Uterus (tissue), 4 donors: ENCODE results near the gene RPS14. TPM values are rescaled to one million over a fixed set of nuclear protein-coding genes. Genes with fewer than 3 reads are reported as not detected.

Source experiments
- DNase-seq, 2 donors: peaks; one replicate each; pipeline ENCODE4 v3.0.0-alpha.2; 2019 to 2020
- H3K27ac ChIP-seq, 2 donors: fragments of 200-600 bp; sonication (generic); 1 replicate in 1 of 2; 2 replicates in 1 of 2; pipeline ENCODE4 v1.5.1; 2016 to 2018
- H3K27me3 ChIP-seq, 2 donors: fragments of 200-600 bp; sonication (generic); one replicate each; pipeline ENCODE4 v1.5.1; 2018 to 2019; ENCODE audit warnings: control low read depth in 1 of 2
- H3K36me3 ChIP-seq, 2 donors: fragments of 200-600 bp; sonication (generic); one replicate each; pipeline ENCODE4 v1.5.1; 2019; ENCODE audit warnings: control low read depth in 1 of 2
- H3K4me1 ChIP-seq, 2 donors: fragments of 200-600 bp; sonication (generic); one replicate each; pipeline ENCODE4 v1.5.1; 2018 to 2019; ENCODE audit warnings: control low read depth in 1 of 2
- H3K4me3 ChIP-seq, 2 donors: fragments of 200-600 bp; sonication (generic); 1 replicate in 1 of 2; 2 replicates in 1 of 2; pipeline ENCODE4 v1.5.1; 2018 to 2019; ENCODE audit warnings: mild to moderate bottlenecking in 1 of 2
- H3K9me3 ChIP-seq, 2 donors: fragments of 200-600 bp; sonication (generic); one replicate each; pipeline ENCODE4 v1.5.1; 2019; ENCODE audit warnings: control low read depth in 1 of 2
- POLR2A ChIP-seq, 2 donors: fragments of 450-650 bp; IDR thresholded peaks; one replicate each; pipeline ENCODE4 v1.6.1; 2016; ENCODE audit warnings: antibody characterized with exemption in 2 of 2, mild to moderate bottlenecking in 1 of 2, moderate library complexity in 1 of 2
- intact Hi-C: fragments of 100-400 bp; cut with DNase I; formaldehyde crosslinking; loops from one replicate; pipeline ENCODE4 v1.15.1; 2023; ENCODE audit warnings: low total_unique reads
- total RNA-seq, 4 donors: library from RNA; depleted of rRNA in 3 of 4; stranded (reverse); fragments of >200 nt in 3 of 4; gene quantifications; one replicate each; pipeline versions ENCODE4 v1.1.0 to v1.2.4, GENCODE V29; 2014 to 2023
- TF ChIP-seq, protein P1 (sequence below), 4 experiments: fragments of 200-600 bp in 2 of 4; fragments of 450-650 bp in 2 of 4; sonication (generic) in 2 of 4; IDR thresholded peaks; one replicate each; pipeline ENCODE4 v1.5.1; 2016 to 2019; ENCODE audit warnings: antibody characterized with exemption in 4 of 4, mild to moderate bottlenecking in 2 of 4, moderate library complexity in 1 of 4
- donor health status: DM: yes; HTN: yes; CAD: no.

Gene RPS14
- total RNA-seq, 4 donors from 2014 or later = 2,445 to 12,361 (median 6,046) TPM

DNA sequence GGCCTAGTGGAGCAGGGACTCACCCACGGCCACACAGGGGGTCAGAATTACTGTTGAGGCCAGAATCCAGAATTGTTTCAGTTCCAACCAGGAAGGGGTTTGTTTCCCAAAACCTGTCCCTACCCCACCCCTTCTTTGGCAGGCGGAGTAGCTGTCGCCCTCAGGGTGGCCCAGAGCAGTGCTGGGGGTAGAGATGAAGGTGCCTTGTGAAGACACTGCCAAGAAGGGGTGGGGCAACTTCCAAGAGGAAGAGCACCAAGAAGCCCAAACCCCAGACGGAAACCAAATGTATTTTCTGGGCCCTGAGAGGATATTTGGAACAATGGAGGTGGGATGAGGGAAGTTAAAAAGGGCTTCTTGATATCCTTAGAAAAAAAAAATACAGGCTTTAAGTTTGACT, 47.0 kb upstream of the RPS14 start:
- Histone ChIP-seq H3K36me3 (no peaks in the 10 kb centered on the region), H3K27me3 (no peaks in the 10 kb centered on the region), H3K4me1 (peaks cover 0 to 18% of the 10 kb centered on the region in 2 donors), H3K9me3 (no peaks in the 10 kb centered on the region), H3K4me3 (no peak overlapping the region), H3K27ac (peak overlapping the region; percentile 15 to 26)
- DNase-seq = no peak
- TF ChIP-seq POLR2A (IDR thresholded peaks at IDR 0.05) = no peak
- TF ChIP-seq, protein P1, sequence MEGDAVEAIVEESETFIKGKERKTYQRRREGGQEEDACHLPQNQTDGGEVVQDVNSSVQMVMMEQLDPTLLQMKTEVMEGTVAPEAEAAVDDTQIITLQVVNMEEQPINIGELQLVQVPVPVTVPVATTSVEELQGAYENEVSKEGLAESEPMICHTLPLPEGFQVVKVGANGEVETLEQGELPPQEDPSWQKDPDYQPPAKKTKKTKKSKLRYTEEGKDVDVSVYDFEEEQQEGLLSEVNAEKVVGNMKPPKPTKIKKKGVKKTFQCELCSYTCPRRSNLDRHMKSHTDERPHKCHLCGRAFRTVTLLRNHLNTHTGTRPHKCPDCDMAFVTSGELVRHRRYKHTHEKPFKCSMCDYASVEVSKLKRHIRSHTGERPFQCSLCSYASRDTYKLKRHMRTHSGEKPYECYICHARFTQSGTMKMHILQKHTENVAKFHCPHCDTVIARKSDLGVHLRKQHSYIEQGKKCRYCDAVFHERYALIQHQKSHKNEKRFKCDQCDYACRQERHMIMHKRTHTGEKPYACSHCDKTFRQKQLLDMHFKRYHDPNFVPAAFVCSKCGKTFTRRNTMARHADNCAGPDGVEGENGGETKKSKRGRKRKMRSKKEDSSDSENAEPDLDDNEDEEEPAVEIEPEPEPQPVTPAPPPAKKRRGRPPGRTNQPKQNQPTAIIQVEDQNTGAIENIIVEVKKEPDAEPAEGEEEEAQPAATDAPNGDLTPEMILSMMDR (IDR thresholded peaks at IDR 0.05) = no peak
- intact Hi-C loops = no loop called here

DNA sequence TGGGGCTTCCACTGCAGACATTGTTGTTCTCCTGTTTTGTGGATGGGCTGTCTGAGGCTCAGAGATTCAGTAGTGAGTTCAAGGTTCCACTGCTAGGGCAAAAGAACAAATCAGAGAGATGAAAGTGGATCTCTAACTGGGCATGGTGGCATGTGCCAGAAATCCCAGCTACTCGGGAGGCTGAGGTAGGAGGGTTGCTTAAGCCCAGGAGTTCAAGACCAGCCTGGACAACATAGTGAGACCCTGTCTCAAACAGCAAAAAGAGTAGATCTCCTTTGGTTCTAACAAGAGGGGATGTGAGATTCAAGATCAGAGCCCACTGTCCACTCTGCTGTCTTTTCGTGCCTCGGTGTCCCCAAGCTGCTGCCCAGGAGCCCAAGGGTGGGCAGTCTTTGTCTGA, 46.6 kb upstream of the RPS14 start:
- intact Hi-C loops = no loop called here
- peak overlapping the region; percentile 15 to 26 for H3K27ac ChIP-seq
- no peak overlapping the region for H3K4me3 ChIP-seq
- no peak for TF ChIP-seq POLR2A (IDR thresholded peaks at IDR 0.05)
- TF ChIP-seq, protein P1 (IDR thresholded peaks at IDR 0.05) = no peak
- H3K36me3 ChIP-seq = no peaks in the 10 kb centered on the region
- no peaks in the 10 kb centered on the region for H3K27me3 ChIP-seq
- DNase-seq = no peak
- H3K4me1 ChIP-seq = peaks cover 0 to 20% of the 10 kb centered on the region in 2 donors
- no peaks in the 10 kb centered on the region for H3K9me3 ChIP-seq

DNA sequence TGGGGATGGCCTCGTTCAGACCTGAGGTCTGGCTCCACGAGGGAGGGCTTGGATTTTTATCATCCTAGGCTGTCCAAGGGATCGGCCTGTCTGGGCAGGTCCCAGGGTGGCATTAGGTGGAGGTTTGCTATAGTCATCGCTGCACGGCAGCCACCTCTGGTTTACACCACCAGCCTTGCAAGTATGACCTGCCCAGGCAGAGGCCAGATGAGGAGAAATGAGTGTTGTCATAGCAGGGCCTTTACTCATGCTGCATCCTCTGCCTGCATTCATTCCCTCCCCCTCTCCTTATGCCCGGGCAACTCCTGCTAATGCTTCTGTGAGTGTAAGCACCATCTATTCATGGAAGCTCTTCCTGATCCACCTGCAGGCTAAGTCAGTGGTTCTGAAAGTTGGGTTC, 43.1 kb upstream of the RPS14 start:
- Histone ChIP-seq H3K27me3 (no peaks in the 10 kb centered on the region), H3K4me3 (no peak overlapping the region), H3K36me3 (no peaks in the 10 kb centered on the region), H3K9me3 (no peaks in the 10 kb centered on the region), H3K4me1 (peaks cover 0 to 41% of the 10 kb centered on the region in 2 donors), H3K27ac (peak overlapping the region in 1 of 2 donors; percentile 94)
- DNase-seq = no peak
- intact Hi-C loops = no loop called here
- no peak for TF ChIP-seq POLR2A (IDR thresholded peaks at IDR 0.05)
- TF ChIP-seq, protein P1 (IDR thresholded peaks at IDR 0.05) = no peak

DNA sequence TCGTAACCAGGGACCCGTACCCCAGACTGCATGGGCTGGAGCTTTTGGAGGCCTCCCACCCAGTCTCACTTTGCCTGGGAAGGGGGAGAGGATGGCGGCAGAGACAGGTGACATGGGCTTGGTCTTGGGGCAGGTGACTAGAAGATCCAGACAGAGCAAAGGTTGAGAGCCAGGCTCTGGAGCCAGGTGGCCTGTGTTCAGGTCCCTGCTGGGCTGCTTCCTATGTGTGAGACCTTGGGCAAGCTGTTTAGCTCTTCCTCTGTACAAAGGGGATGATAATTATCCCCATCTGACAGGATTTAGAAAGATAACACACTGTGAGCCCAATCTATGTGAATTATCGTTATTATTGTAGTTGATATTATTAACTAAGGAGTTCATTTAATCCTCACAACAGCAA, 42.3 kb upstream of the RPS14 start:
- Histone ChIP-seq H3K36me3 (no peaks in the 10 kb centered on the region), H3K4me1 (peaks cover 4 to 37% of the 10 kb centered on the region in 2 donors), H3K9me3 (no peaks in the 10 kb centered on the region), H3K4me3 (no peak overlapping the region), H3K27ac (peak overlapping the region; percentile 28 to 94), H3K27me3 (no peaks in the 10 kb centered on the region)
- DNase-seq = no peak
- intact Hi-C loops = no loop called here
- TF ChIP-seq POLR2A (IDR thresholded peaks at IDR 0.05) = no peak
- TF ChIP-seq, protein P1 (IDR thresholded peaks at IDR 0.05) = no peak

DNA sequence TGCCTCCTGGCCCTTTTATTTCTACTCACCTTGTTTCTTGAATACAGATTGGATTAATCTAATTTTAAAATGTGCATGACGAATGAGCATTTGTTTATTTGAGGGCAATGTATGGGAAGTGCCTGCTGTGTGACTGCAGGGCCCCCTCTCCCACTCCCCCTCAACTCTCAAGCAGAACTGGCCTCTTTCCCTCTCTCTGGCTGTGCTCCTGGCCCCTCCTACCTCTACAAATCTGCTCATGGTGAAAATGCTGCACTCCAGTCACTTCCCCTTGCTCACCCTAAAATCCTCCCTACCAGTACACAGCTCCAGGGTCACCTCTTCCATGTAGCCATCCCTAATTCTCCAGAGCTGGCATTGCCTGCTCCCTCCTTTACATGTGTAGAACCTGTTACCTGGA, 41.2 kb upstream of the RPS14 start:
- H3K4me3 ChIP-seq = no peak overlapping the region
- H3K36me3 ChIP-seq = no peaks in the 10 kb centered on the region
- TF ChIP-seq, protein P1 (IDR thresholded peaks at IDR 0.05) = no peak
- TF ChIP-seq POLR2A (IDR thresholded peaks at IDR 0.05) = no peak
- no peak for DNase-seq
- peak overlapping the region; percentile 86 to 94 for H3K27ac ChIP-seq
- intact Hi-C loops = no loop called here
- no peaks in the 10 kb centered on the region for H3K9me3 ChIP-seq
- no peaks in the 10 kb centered on the region for H3K27me3 ChIP-seq
- peaks cover 4 to 37% of the 10 kb centered on the region in 2 donors for H3K4me1 ChIP-seq
